OCI-LY7 (cell line): ENCODE results near the gene TAS1R2.

Source experiments
- EZH2phosphoT487 ChIP-seq: fragments of 200-600 bp; sonication (generic); IDR thresholded peaks from 2 replicates; pipeline ENCODE4 v1.6.1; 2018; ENCODE audit warnings: low read depth, borderline replicate concordance, mild to moderate bottlenecking, mixed run types, antibody characterized with exemption, low read length, moderate library complexity, mixed read lengths
- TF ChIP-seq, protein P1 (sequence below): fragments of 200-600 bp; sonication (generic); conservative IDR thresholded peaks from 2 replicates; pipeline ENCODE4 v1.5.1; 2014; ENCODE audit warnings: mild to moderate bottlenecking, antibody characterized with exemption, low read length, moderate library complexity, mixed read lengths

DNA sequence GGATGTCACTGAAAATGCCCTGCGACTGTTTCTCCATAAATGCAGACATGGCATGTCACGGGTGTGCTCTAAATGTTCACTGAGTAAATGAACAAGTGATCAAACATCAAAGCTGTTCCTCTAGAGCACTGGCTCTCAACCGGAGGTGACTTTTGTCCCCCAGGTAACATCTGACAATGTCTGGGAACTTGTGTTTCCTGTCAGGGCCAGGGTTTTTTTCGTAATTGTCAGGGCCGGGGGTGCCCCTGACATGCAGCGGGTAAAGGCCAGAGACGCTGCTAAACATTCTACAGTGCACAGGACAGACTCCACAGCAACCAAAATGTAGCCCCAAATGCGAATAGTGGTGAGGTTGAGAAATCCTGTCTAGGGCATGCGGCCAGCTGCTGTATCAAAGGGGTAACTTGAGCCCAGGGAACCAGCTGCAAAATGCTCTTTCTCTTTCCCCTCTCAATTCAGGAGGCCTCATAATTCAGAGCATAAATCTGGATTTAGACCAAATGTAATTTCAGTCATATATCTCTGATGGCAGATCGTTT is 40.9 kb upstream of the TAS1R2 start:
- TF ChIP-seq, protein P1, sequence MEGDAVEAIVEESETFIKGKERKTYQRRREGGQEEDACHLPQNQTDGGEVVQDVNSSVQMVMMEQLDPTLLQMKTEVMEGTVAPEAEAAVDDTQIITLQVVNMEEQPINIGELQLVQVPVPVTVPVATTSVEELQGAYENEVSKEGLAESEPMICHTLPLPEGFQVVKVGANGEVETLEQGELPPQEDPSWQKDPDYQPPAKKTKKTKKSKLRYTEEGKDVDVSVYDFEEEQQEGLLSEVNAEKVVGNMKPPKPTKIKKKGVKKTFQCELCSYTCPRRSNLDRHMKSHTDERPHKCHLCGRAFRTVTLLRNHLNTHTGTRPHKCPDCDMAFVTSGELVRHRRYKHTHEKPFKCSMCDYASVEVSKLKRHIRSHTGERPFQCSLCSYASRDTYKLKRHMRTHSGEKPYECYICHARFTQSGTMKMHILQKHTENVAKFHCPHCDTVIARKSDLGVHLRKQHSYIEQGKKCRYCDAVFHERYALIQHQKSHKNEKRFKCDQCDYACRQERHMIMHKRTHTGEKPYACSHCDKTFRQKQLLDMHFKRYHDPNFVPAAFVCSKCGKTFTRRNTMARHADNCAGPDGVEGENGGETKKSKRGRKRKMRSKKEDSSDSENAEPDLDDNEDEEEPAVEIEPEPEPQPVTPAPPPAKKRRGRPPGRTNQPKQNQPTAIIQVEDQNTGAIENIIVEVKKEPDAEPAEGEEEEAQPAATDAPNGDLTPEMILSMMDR: no peak
- no peak for TF ChIP-seq EZH2phosphoT487
